ENCODE data around the gene SORCS2. TPM values are rescaled to one million over a fixed set of nuclear protein-coding genes. Genes with fewer than 3 reads are reported as not detected.

SORCS2 gene
- total and polyA plus RNA-seq, 2 experiments from 2014 or later = 0.38 to 1.4 TPM

GRCh38 chr4:7686070-7686870 lies 493.9 kb downstream of the SORCS2 start:
- H2AFZ ChIP-seq = no peak overlapping the region
- no peaks in the 10 kb centered on the region for H3K79me2 ChIP-seq (ENCODE audit: insufficient read depth)
- in situ Hi-C loops (cut with MboI) = no loop called here
- H3F3A ChIP-seq (ENCODE audit: insufficient read depth) = no peaks in the 10 kb centered on the region
- H3K27ac ChIP-seq = no peak overlapping the region
- H3K27me3 ChIP-seq (replicated peaks; ENCODE audit: insufficient read depth) = peaks cover 13% of the 10 kb centered on the region; the same call in 1 of the 2 replicates
- no peaks in the 10 kb centered on the region for H3K9me2 ChIP-seq (ENCODE audit: insufficient read depth)
- no peak overlapping the region for H3K4me3 ChIP-seq
- WGBS, 2 experiments (ENCODE audit: low coverage in 1 of 2, low lambda C conversion rate in 2 of 2, missing lambda C conversion rate in 2 of 2) = 55 to 57% methylated on average over 17 to 19 of the region's 19 CpGs
- H4K20me1 ChIP-seq (ENCODE audit: insufficient read depth) = no peaks in the 10 kb centered on the region
- no peak for DNase-seq
- H3K9me3 ChIP-seq (ENCODE audit: low read depth) = no peaks in the 10 kb centered on the region
- TF ChIP-seq EZH2phosphoT487 (IDR thresholded peaks at IDR 0.05; ENCODE audit: insufficient read depth, low read depth) (no peak), EZH2 (IDR thresholded peaks at IDR 0.05; ENCODE audit: insufficient read depth, poor library complexity, severe bottlenecking) (no peak)
- no peak overlapping the region for H3K9ac ChIP-seq
- H3K4me2 ChIP-seq (ENCODE audit: unreplicated experiment) = no peak overlapping the region
- no peaks in the 10 kb centered on the region for H3K4me1 ChIP-seq (ENCODE audit: insufficient read depth)
- H3K36me3 ChIP-seq (ENCODE audit: low read depth) = no peaks in the 10 kb centered on the region

DNA sequence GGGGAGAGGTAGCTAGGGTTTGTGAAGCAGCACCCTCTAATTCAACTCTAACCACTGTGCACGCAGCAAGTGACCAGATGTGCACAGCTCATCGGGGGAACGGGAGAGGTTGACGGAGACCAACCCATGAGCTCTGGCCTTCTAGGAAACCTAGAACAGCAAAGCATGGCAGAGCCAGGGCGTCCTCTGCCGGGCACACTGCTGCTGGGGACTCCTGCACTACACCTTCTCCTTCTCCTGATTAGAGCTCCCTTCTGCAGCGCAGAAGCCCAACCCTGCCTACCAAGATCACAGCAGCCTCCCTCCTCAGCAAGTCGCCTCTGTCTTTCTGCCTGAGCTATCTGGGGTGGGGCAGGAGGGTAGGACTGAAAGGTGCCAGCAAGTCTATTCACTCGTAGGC lies 494.7 kb downstream of the SORCS2 start:
- TF ChIP-seq EZH2 (IDR thresholded peaks at IDR 0.05; ENCODE audit: insufficient read depth, poor library complexity, severe bottlenecking) (no peak), EZH2phosphoT487 (IDR thresholded peaks at IDR 0.05; ENCODE audit: insufficient read depth, low read depth) (no peak)
- Histone ChIP-seq H4K20me1 (ENCODE audit: insufficient read depth) (no peaks in the 10 kb centered on the region), H3K4me1 (ENCODE audit: insufficient read depth) (no peaks in the 10 kb centered on the region), H3K79me2 (ENCODE audit: insufficient read depth) (no peaks in the 10 kb centered on the region), H3K4me3 (no peak overlapping the region), H3K4me2 (ENCODE audit: unreplicated experiment) (no peak overlapping the region), H3F3A (ENCODE audit: insufficient read depth) (no peaks in the 10 kb centered on the region), H3K36me3 (ENCODE audit: low read depth) (no peaks in the 10 kb centered on the region), H3K9me3 (ENCODE audit: low read depth) (no peaks in the 10 kb centered on the region), H3K27me3 (replicated peaks; ENCODE audit: insufficient read depth) (peaks cover 11% of the 10 kb centered on the region; the same call in 1 of the 2 replicates), H3K9me2 (ENCODE audit: insufficient read depth) (no peaks in the 10 kb centered on the region), H3K9ac (no peak overlapping the region), H3K27ac (no peak overlapping the region), H2AFZ (no peak overlapping the region)
- DNase-seq = no peak
- in situ Hi-C loops (cut with MboI) = no loop called here
- 72% methylated on average over 9 of the region's 9 CpGs for WGBS, 2 experiments (ENCODE audit: low coverage in 1 of 2, low lambda C conversion rate in 2 of 2, missing lambda C conversion rate in 2 of 2)

- in situ Hi-C loops (cut with MboI) = no loop called here
- no peaks in the 10 kb centered on the region for H3F3A ChIP-seq (ENCODE audit: insufficient read depth)
- no peak overlapping the region for H3K4me2 ChIP-seq (ENCODE audit: unreplicated experiment)
- H3K27ac ChIP-seq = no peak overlapping the region
- WGBS, 2 experiments (ENCODE audit: low coverage in 1 of 2, low lambda C conversion rate in 2 of 2, missing lambda C conversion rate in 2 of 2) = 59 to 64% methylated on average over 9 of the region's 9 CpGs
- H3K9me2 ChIP-seq (ENCODE audit: insufficient read depth) = no peaks in the 10 kb centered on the region
- DNase-seq = no peak
- no peaks in the 10 kb centered on the region for H3K9me3 ChIP-seq (ENCODE audit: low read depth)
- H3K9ac ChIP-seq = no peak overlapping the region
- no peak overlapping the region for H3K4me3 ChIP-seq
- peaks cover 11% of the 10 kb centered on the region; the same call in 1 of the 2 replicates for H3K27me3 ChIP-seq (replicated peaks; ENCODE audit: insufficient read depth)
- no peaks in the 10 kb centered on the region for H3K79me2 ChIP-seq (ENCODE audit: insufficient read depth)
- no peaks in the 10 kb centered on the region for H3K4me1 ChIP-seq (ENCODE audit: insufficient read depth)
- TF ChIP-seq EZH2 (IDR thresholded peaks at IDR 0.05; ENCODE audit: insufficient read depth, poor library complexity, severe bottlenecking) = no peak
- no peak for TF ChIP-seq EZH2phosphoT487 (IDR thresholded peaks at IDR 0.05; ENCODE audit: insufficient read depth, low read depth)
- no peaks in the 10 kb centered on the region for H3K36me3 ChIP-seq (ENCODE audit: low read depth)
- no peak overlapping the region for H2AFZ ChIP-seq
- H4K20me1 ChIP-seq (ENCODE audit: insufficient read depth) = no peaks in the 10 kb centered on the region
Measured at GRCh38 chr4:7687796-7688195, 495.5 kb downstream of the SORCS2 start.

DNA sequence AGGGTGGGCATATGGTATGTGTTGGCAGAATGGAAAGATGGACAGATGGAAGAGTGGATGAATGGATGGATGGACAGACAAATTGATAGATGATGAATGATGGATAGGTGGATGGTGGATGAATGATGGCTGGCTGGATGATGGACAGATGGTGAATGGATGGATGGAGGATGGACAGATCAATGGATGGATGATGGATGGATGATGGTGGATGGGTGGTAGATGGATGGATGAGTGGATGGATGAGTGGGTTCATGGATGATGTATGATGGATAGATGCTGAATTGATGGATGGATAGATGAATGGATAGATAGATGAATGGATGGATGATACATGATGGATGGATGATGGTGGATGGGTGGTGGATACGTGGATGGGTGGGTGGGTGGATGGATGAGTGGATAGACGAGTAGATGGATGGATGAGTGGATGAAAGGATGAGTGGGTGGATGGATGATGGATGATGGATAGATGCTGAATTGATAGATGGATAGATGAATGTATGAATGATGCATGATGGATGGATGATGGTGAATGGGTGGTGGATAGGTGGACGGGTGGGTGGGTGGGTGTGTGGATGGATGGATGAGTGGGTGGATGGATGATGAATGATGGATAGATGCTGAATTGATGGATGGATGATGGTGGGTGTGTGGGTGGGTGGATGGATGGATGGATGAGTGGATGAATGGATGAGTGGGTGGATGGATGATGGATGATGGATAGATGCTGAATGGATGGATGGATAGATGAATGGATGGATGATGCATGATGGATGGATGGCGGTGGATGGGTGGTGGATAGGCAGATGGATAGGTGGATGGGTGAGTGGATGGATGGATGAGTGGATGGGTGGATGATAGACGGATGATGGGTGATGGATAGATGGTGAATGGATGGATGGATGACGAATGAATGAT lies 497.7 kb downstream of the SORCS2 start:
- Histone ChIP-seq H3K9ac (no peak overlapping the region), H3K9me3 (ENCODE audit: low read depth) (no peaks in the 10 kb centered on the region), H4K20me1 (ENCODE audit: insufficient read depth) (no peaks in the 10 kb centered on the region), H3K9me2 (ENCODE audit: insufficient read depth) (no peaks in the 10 kb centered on the region), H3K79me2 (ENCODE audit: insufficient read depth) (no peaks in the 10 kb centered on the region), H3K4me2 (ENCODE audit: unreplicated experiment) (no peak overlapping the region), H3K4me3 (no peak overlapping the region), H3K27ac (no peak overlapping the region), H2AFZ (no peak overlapping the region), H3K27me3 (replicated peaks; ENCODE audit: insufficient read depth) (peaks cover 15% of the 10 kb centered on the region), H3F3A (ENCODE audit: insufficient read depth) (no peaks in the 10 kb centered on the region), H3K4me1 (ENCODE audit: insufficient read depth) (no peaks in the 10 kb centered on the region), H3K36me3 (ENCODE audit: low read depth) (no peaks in the 10 kb centered on the region)
- in situ Hi-C loops (cut with MboI) = no loop called here
- TF ChIP-seq EZH2phosphoT487 (IDR thresholded peaks at IDR 0.05; ENCODE audit: insufficient read depth, low read depth) = no peak
- no peak for TF ChIP-seq EZH2 (IDR thresholded peaks at IDR 0.05; ENCODE audit: insufficient read depth, poor library complexity, severe bottlenecking)
- no peak for DNase-seq
- WGBS, 2 experiments (ENCODE audit: low coverage in 1 of 2, low lambda C conversion rate in 2 of 2, missing lambda C conversion rate in 2 of 2) = 39 to 43% methylated on average over 6 of the region's 6 CpGs

Data from GM23248 (cell line).